ENCODE measurements around the gene POLN. TPM values are rescaled to one million over a fixed set of nuclear protein-coding genes. Genes with fewer than 3 reads are reported as not detected.

The POLN gene
- polyA plus RNA-seq, 3 donors = 0.08 to 0.33 (median 0.28) TPM

DNA sequence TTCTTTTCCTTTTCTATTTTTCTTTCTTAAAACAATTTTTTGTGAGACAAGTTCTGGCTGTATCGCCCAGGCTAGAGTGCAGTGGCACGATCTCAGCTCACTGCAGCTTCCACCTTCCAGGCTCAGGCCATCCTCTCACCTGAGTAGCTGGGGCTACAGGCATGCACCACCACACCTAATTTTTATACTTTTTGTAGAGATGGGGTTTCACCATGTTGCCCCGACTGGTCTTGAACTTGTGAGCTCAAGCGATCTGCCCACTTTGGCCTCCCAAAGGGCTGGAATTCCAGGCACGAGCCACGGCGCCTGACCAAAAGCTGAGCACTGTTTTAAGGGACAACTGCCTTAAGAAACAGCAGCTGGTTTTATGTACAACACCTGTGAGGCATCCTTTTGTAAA lies 192.1 kb downstream of the POLN start:
- Histone ChIP-seq H3K79me2 (ENCODE audit: insufficient read depth, low read length) (no peaks in the 10 kb centered on the region), H3K9me3 (replicated peaks in 1 of 2; ENCODE audit: control insufficient read depth in 1 of 2, insufficient read depth in 1 of 2, low read length in 2 of 2) (peaks cover 2% of the 10 kb centered on the region in 2 donors), H3K27me3 (ENCODE audit: control insufficient read depth in 2 of 2, insufficient read depth in 2 of 2, low read length in 2 of 2) (peaks cover 2 to 67% of the 10 kb centered on the region in 2 donors), H3K4me3 (replicated peaks in 1 of 3; ENCODE audit: low read depth in 2 of 3, low read length in 3 of 3) (no peak overlapping the region), H3K27ac (ENCODE audit: low read depth in 1 of 2, low read length in 2 of 2) (no peak overlapping the region), H3K4me1 (ENCODE audit: control insufficient read depth in 1 of 2, insufficient read depth in 2 of 2, low read length in 2 of 2) (no peaks in the 10 kb centered on the region), H2AFZ (ENCODE audit: insufficient read depth, low read depth, low read length, poor library complexity, severe bottlenecking) (no peak overlapping the region), H4K20me1 (ENCODE audit: insufficient read depth, low read length) (no peaks in the 10 kb centered on the region), H3K36me3 (replicated peaks in 1 of 2; ENCODE audit: control insufficient read depth in 1 of 2, insufficient read depth in 2 of 2, low read length in 2 of 2) (no peaks in the 10 kb centered on the region), H3K9ac (ENCODE audit: insufficient read depth, low read length, poor library complexity, severe bottlenecking) (no peak overlapping the region), H3K4me2 (replicated peaks; ENCODE audit: extremely low read depth, low read length, poor library complexity, severe bottlenecking) (no peak overlapping the region)
- WGBS (ENCODE audit: insufficient coverage) = 92% methylated on average over 6 of the region's 7 CpGs
- Mint-ChIP-seq H3K27ac (no peak overlapping the region), H3K4me1 (no peaks in the 10 kb centered on the region), H3K27me3 (ENCODE audit: low read depth in 3 of 3) (peaks cover 54 to 80% (median 59%) of the 10 kb centered on the region in 3 donors), H3K9me3 (peaks cover 0 to 3% (median 0%) of the 10 kb centered on the region in 7 donors), H3K4me3 (no peak overlapping the region), H3K36me3 (no peaks in the 10 kb centered on the region)
- no peak for DNase-seq
- intact Hi-C loops (cut with micrococcal nuclease) = no loop called here
- TF ChIP-seq CTCF (IDR thresholded peaks at IDR 0.05) = no peak

DNA sequence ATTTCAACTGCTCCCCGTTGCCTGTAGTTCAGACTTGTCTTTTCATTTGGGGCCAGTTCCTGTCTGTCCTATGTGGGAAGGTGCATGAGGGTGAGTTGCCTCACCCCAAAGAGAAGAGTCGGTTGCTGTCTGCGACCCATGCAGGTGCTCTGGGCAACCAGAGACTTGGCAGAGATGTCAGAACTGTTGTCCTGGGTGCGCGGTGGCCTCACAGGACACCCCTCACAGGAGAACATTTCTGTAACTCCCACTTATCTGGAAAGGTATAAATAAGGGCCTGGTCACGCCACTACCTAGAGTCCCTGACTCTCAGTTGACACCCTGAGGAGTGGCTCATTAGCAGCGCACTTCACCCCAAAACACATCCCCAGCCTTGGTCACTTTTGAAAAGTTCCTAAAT lies 192.5 kb downstream of the POLN start:
- H3K4me3 ChIP-seq (replicated peaks in 1 of 3; ENCODE audit: low read depth in 2 of 3, low read length in 3 of 3) = no peak overlapping the region
- Mint-ChIP-seq H3K36me3 (peaks cover 0 to 2% of the 10 kb centered on the region in 2 donors), H3K27ac (no peak overlapping the region), H3K9me3 (peaks cover 0 to 7% (median 4%) of the 10 kb centered on the region in 7 donors), H3K4me1 (no peaks in the 10 kb centered on the region), H3K27me3 (ENCODE audit: low read depth in 3 of 3) (peaks cover 54 to 79% (median 56%) of the 10 kb centered on the region in 3 donors), H3K4me3 (peak overlapping the region in 1 of 2 donors; percentile 4)
- no peak overlapping the region for H2AFZ ChIP-seq (ENCODE audit: insufficient read depth, low read depth, low read length, poor library complexity, severe bottlenecking)
- WGBS (ENCODE audit: insufficient coverage) = 94% methylated on average over 6 of the region's 7 CpGs
- no peaks in the 10 kb centered on the region for H3K79me2 ChIP-seq (ENCODE audit: insufficient read depth, low read length)
- no peak for TF ChIP-seq CTCF (IDR thresholded peaks at IDR 0.05)
- no peak overlapping the region for H3K4me2 ChIP-seq (replicated peaks; ENCODE audit: extremely low read depth, low read length, poor library complexity, severe bottlenecking)
- no peak overlapping the region for H3K9ac ChIP-seq (ENCODE audit: insufficient read depth, low read length, poor library complexity, severe bottlenecking)
- intact Hi-C loops (cut with micrococcal nuclease) = no loop called here
- H3K4me1 ChIP-seq (ENCODE audit: control insufficient read depth in 1 of 2, insufficient read depth in 2 of 2, low read length in 2 of 2) = no peaks in the 10 kb centered on the region
- H3K9me3 ChIP-seq (replicated peaks in 1 of 2; ENCODE audit: control insufficient read depth in 1 of 2, insufficient read depth in 1 of 2, low read length in 2 of 2) = peaks cover 3 to 5% of the 10 kb centered on the region in 2 donors
- no peak overlapping the region for H3K27ac ChIP-seq (ENCODE audit: low read depth in 1 of 2, low read length in 2 of 2)
- H3K36me3 ChIP-seq (replicated peaks in 1 of 2; ENCODE audit: control insufficient read depth in 1 of 2, insufficient read depth in 2 of 2, low read length in 2 of 2) = no peaks in the 10 kb centered on the region
- peaks cover 2 to 66% of the 10 kb centered on the region in 2 donors for H3K27me3 ChIP-seq (ENCODE audit: control insufficient read depth in 2 of 2, insufficient read depth in 2 of 2, low read length in 2 of 2)
- DNase-seq = no peak
- H4K20me1 ChIP-seq (ENCODE audit: insufficient read depth, low read length) = no peaks in the 10 kb centered on the region

Measured in CD14-positive monocyte (primary cell).